ENCODE measurements around the gene JAG2.

The JAG2 gene

DNA sequence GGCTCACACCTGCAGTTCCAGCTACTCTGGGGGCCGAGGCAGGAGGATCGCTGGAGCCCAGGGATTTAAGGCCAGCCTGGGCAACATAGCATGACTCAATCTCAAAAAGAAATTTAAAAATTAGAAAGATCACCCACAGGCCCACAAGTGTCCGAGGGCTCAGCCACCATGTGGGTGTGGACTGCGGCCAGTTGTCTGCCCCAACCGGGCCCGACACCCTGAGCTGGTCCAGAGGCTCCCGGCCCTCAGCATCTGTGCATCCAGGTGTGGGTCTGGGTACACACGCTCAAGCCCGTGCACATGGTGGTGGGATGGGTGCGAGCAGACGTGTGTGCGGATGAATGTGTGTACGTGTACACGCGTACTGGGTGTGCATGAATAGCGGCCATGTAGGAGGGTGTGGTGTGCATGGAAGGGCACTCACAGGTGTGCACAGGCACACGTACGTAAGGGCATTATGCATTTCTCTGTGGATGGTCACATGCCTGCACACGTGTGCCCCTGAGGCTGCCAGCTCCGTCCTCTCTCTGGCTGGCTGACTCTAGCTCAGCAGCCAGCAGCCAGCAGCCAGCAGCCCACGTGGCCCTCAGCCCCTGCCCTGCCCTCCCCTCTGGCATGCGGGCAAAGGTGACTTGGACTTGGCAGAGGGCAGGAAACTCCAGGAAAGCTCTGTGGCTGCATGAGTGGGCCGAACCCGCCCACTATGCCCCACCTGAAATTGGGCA lies 35.8 kb upstream of the JAG2 start:
- peak; percentile 87 for DNase-seq (ENCODE audit: low read depth)
- TF ChIP-seq, protein P1, sequence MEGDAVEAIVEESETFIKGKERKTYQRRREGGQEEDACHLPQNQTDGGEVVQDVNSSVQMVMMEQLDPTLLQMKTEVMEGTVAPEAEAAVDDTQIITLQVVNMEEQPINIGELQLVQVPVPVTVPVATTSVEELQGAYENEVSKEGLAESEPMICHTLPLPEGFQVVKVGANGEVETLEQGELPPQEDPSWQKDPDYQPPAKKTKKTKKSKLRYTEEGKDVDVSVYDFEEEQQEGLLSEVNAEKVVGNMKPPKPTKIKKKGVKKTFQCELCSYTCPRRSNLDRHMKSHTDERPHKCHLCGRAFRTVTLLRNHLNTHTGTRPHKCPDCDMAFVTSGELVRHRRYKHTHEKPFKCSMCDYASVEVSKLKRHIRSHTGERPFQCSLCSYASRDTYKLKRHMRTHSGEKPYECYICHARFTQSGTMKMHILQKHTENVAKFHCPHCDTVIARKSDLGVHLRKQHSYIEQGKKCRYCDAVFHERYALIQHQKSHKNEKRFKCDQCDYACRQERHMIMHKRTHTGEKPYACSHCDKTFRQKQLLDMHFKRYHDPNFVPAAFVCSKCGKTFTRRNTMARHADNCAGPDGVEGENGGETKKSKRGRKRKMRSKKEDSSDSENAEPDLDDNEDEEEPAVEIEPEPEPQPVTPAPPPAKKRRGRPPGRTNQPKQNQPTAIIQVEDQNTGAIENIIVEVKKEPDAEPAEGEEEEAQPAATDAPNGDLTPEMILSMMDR (IDR thresholded peaks at IDR 0.05; ENCODE audit: control insufficient read depth, extremely low read depth, insufficient read depth) = no peak
- no peak overlapping the region for H3K4me3 ChIP-seq (ENCODE audit: low read depth, low read length)

DNA sequence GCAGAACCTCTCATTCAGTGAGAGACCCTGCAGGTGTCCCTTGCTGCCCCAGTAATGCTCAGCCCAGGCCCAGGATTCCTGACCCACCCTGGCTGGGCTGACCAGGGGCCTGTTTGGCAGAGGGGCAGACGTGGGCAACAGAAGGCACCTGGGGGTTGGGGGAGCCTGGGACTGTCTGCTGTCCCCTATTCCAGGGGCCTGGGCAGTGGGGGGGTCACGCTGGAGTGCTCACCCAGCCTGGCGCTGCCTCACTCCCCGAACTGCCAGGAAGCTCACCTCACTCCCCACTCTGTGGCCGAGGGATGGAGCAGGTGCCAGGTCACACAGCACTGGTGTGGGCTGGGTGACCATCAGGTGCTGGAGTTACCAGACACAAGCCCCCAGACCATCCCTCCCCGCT lies 35.1 kb upstream of the JAG2 start:
- TF ChIP-seq, protein P1 (IDR thresholded peaks at IDR 0.05; ENCODE audit: control insufficient read depth, extremely low read depth, insufficient read depth) = no peak
- DNase-seq (ENCODE audit: low read depth) = no peak

DNA sequence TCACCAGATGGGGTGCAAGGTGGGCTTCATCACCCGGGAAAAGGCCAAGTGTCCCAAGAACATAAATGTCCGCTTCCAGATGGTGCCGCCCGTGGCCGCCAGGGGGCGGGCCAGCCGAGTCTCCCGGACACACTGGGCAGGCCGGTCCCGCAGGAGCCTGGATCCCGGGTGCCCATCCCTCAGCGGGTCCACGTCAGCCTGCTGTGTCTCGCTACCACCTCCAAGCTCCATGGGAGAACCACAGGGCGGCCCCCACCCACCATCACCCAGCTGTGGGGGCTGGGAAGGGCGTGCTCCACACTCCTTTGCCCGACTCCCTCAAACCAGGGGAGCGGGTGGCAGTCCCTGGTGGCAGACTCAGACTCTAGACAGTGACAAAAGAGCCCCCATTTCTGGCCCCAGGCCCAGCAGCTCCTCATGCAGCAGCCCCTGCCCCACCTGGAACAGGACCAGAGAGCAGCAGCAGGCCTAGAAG lies 34.5 kb upstream of the JAG2 start:
- TF ChIP-seq, protein P1 (IDR thresholded peaks at IDR 0.05; ENCODE audit: control insufficient read depth, extremely low read depth, insufficient read depth) = peak; percentile 87
- no peak overlapping the region for H3K4me3 ChIP-seq (ENCODE audit: low read depth, low read length)
- DNase-seq (ENCODE audit: low read depth) = no peak

More for the DNA sequence above, 35.1 kb upstream of the JAG2 start:
- no peak overlapping the region for H3K4me3 ChIP-seq (ENCODE audit: low read depth, low read length)

DNA sequence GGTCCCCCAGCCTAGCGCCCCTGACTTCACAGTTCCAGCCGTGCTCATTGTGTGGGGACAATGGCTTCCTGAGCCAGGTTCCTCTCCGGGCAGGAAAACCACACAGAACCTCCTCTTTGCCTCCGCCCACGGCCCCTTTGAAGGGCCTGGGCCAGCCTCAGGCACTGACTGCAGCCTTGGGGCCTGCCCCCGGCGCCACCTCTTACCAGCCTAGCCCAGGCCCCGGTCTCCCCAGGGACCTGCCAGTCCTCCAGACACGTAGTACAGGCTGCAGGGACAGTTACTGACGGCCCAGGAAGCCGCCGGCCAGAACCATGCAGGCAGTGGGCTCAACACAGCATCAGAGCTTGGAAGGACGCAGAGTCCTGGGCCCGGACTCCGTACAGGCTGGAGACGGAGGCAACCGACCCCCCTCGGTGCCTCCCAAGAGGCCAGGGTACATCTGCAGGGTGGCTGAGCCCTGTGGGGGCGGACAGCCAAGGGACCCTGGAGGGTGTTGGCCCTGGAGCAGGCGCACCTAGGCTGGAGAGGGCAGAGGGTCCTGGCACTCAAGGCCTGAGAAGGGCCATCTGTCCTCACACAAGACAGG lies 33.4 kb upstream of the JAG2 start:
- TF ChIP-seq, protein P1 (IDR thresholded peaks at IDR 0.05; ENCODE audit: control insufficient read depth, extremely low read depth, insufficient read depth) = no peak
- no peak for DNase-seq (ENCODE audit: low read depth)
- H3K4me3 ChIP-seq (ENCODE audit: low read depth, low read length) = no peak overlapping the region

DNA sequence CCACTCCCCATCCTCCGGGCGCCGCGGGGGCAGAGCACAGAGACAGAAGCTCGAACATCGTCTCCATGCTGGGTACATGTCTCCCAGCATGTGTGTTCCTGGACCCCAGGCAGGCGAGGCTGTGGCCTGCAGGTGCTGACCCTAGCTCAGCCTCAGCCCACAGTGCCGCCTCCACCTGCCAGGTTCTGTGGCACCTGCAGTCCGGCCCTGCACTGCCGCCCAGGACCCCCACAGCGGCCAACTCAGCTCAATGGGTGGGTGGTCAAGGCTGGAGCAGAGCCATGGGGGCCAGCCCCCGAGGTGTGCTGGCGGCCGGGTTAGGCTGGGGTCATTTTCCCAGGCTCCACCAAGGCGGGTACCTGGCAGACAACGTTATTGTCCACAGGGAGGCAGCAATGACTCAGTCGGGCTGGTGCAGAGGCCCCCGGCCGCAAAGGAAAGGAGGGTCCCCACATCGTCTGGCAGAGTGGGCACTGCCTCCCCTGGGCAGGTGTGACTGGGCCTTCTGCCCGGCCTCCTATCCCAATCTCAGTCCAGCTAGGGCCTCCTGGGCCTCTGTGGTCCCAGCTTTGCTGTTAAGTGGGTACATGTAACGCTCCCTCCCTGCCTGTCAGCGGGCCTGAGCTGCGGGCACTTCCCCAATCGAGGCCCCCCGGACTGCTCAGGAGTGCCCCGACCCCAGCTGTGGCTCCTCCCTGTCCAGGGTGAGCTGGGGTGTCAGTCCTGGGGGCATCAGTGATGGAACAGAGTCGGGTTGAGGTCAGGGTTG lies 32.8 kb upstream of the JAG2 start:
- no peak overlapping the region for H3K4me3 ChIP-seq (ENCODE audit: low read depth, low read length)
- TF ChIP-seq, protein P1 (IDR thresholded peaks at IDR 0.05; ENCODE audit: control insufficient read depth, extremely low read depth, insufficient read depth) = peak; percentile 32; the same call in 1 of the 2 replicates
- no peak for DNase-seq (ENCODE audit: low read depth)

DNA sequence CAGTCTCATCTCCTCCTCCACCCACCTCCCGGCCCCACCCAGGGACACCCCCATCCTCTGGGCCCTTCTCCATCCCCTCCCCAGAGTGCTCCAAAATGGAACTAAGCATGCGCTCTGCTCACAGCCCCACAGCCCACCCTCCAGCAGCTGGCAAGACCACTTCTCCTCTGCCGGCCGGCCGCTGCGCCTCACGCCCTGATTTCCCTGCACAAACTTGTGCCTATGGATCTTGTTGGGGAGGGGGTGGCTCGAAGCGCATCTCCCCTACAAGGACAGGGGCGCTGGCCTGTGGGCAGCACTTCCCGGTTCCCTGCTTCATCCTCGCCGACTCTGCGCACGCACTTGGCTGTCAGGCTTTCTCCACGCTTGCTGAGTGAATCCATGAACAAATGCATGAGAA lies 32.1 kb upstream of the JAG2 start:
- no peak overlapping the region for H3K4me3 ChIP-seq (ENCODE audit: low read depth, low read length)
- TF ChIP-seq, protein P1 (IDR thresholded peaks at IDR 0.05; ENCODE audit: control insufficient read depth, extremely low read depth, insufficient read depth) = no peak
- no peak for DNase-seq (ENCODE audit: low read depth)

All from LNCaP clone FGC (cell line).